Stimulated activated CD8-positive, alpha-beta memory T cell treated with anti-CD3 and anti-CD28 coated beads, Interleukin-12 subunit alpha, Interleukin-12 subunit beta, amount 100 ng/mL, for 4 hours (primary cell): ENCODE measurements around the gene POLR3K.

Source experiments
- DNase-seq: peaks from one replicate; pipeline ENCODE4 v3.0.0-alpha.2; 2020; ENCODE audit warnings: low read depth

Gene POLR3K

DNA sequence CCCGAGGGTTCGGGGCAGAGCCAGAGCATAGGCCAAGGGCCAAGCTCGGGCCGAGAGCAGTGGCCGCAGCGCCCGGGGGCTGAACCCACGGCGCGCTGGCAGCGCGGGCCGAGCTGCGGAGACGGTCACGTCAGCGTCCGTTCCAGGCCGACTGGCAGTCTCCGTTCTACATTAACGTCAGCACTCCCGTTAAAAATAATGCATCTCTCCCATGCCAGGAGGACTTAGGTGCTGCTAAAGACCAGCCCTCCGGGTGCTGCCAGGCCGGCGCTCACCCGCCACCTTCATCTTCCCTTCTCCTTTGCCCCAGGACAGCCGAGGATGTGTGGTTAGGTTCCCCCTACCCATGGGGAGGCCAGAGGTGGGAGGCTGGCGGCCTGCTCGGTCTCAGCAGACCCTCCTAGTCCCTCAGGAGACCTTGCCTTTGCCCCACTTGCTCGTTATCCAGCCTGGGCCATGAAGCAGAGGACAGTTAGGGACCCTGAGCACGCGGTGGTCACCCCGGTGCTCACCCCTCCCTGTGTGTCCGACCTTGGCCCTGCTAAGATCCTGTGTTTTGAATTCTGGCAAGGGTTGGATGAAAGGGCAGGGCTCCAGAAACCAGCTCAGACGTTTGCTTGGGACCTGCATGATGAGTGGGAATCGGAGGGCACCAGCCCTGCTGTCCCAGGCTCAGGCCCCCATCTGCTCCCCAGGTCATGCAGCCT is 25.2 kb upstream of the POLR3K start:
- no peak for DNase-seq

DNA sequence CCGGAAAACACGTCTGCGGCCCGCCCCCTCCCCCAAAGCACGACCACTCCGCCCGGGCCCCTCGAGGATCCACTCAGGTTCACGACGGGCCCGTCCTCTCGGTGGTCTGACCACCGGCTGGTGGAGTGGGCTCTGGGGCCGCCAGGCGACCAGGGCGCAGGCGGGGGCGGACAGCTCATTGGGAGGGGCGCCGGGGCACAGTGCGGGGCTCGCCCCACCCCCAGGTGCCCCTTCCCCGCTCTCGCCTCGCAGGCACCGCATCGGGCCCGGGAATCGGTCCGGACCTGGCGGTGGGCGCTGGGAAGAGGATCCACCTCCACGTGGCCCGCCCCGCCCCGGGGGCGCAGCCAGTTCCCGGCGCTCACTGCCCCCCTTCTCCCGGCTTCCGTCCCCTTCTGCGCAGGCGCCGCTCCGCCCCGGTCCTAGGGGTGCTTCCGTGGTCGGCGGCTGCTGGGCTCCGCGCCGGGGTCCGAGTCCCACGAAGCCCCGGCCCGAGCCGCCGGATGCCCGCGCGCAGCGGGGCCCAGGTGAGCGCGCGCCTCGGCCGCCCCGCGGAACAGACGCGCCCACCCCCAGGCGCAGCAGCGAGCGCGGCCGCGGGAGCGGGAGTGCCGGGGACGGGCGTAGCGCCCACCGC is 24.5 kb upstream of the POLR3K start, which contains the start of gene MPG:
Gene MPG, plus strand, starts transcription at position 419 of the 637 bp plus-strand sequence. Its CDS starts 85 bp downstream, at position 504.
- peak; percentile 74 for DNase-seq

GRCh38 chr16:77273-77806 is 23.9 kb upstream of the POLR3K start:
- DNase-seq = no peak

- DNase-seq = no peak
Observed at GRCh38 chr16:76535-77272, 23.3 kb upstream of the POLR3K start.

- no peak for DNase-seq
Observed at GRCh38 chr16:75580-76501, 22.4 kb upstream of the POLR3K start.

DNA sequence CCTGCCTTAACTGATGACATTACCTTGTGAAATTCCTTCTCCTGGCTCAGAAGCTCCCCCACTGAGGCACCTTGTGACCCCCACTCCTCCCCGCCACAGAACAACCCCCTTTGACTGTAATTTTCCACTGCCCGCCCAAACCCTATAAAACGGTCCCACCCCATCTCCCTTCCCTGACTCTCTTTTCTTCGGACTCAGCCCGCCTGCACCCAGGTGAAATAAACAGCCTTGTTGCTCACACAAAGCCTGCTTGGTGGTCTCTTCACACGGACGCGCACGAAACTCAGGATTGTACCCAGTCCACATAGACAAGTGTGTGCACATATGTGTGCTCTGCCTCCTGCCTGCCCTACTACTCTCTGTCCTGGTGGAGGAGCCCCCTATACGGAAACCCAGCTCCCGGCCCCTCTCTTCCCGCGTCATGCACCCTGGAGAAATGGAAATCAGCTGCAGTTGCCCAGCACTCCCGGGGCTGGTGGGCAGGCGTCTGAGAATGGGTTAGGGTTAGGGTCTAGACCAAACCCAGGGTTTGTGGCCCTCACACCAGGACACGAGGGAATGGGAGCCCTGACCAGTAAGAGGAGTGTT is 21.4 kb upstream of the POLR3K start:
- no peak for DNase-seq

- DNase-seq = no peak
Observed at GRCh38 chr16:74051-74746, 20.8 kb upstream of the POLR3K start.

DNA sequence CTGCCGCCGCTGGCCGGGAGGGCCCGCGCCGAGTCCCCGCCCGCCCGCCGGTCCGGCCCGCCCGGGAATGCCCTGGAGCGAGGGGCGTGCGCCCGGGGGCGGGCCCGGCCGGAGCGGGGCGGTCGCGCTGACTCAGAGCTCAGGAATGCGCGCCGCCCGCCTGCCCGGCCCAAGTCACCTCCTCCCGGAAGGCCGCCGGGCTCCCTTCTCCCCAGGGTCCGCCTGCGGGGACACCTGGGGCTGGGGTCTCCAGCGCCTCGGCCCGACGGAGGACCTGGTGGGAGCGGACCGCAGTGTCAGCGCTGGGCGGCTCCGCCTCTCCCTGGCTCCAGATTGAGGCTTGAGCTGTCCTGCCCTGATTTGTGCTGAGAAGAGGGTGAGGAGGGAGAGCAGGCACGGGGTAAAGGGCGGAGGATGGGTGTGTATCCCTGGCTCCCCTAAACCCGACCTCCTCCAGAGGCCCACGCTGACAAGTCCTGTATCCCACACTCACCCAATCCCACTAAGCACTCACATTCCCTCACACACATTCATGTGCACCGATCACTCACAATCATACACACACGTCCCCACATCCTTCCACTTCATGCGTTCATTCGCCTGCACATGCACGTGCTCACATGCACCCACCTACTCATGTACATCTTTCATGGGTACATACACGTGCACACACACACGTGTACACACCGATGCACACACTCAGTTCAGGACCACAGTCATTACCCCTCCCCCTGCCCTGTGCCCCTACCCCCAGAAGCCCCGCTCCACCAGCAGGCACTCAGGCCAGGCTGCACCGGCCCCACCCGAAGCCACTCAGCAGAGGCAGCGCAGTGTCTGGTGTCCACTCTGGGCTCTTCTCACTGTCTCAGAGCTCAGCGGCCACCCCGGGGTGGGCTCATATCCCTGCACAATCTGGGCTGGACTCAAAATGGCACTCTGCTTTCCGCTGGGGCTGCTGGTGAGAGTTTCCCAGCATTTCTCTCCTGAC is 19.4 kb upstream of the POLR3K start, which contains the start of gene RHBDF1:
Gene RHBDF1, minus strand, starts transcription at position 71 of the 988 bp plus-strand sequence. CDS start 7,616 bp downstream, outside the sequence.
- DNase-seq = no peak

DNA sequence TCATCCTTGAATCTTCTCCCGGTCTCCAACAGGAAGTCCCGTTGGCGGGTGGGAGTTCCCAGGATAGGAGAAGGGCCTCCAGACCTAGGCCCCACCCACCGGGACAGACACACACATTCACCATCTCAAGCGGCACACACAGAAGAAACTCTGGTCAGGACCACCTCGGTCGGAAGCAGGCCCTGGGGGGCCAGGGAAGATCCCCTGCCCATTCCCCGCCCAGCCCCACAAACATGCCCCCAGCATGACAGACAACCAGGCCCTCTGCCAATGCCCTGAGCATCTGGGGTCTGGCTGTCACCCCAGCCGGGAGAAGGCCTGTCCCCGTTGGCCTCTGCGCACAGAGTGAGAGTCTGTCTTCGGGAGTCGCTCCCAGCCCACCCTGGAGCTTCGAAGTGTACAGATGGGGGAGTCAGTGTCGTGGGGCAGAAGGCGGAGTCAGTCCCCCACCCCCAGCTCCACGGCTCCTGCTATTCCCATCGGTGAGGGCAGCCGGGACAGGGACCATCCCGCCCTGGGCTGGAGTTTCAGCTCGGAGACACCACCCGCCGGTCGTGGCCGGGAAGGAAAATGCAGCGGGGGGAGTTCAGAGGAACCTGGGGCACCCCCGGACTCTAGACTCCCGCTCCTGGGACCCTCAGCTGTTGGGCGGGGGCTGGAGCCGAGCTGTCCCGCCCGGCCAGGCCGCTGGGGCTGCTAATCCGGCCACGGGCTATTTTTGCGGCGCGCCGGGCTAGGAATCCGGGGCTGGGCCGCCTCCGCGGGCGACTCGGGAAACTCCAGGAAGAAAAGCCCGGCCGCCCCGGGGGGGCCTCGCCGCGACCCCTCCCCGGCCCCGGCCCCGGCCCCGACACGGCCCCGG is 18.4 kb upstream of the POLR3K start:
- no peak for DNase-seq

DNA sequence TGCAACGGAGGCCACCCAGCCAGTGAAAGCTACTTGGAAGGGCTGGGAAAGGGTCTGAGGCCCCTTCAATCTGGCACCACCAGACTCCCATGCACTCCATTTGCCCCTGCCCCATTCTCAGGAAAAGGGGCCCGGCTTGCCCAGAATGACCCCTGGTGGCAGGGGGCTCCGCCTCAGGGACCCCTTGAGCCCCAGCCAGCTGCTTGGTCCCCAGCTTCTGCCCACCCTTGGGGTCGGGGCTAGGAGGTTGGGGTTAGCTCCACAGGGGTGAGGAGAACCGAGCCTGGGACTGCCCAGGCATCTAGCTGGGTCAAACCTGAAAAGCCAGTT is 17.8 kb upstream of the POLR3K start:
- DNase-seq = no peak

GRCh38 chr16:69181-69580 is 15.8 kb upstream of the POLR3K start:
- DNase-seq = no peak

GRCh38 chr16:67884-68789 is 14.7 kb upstream of the POLR3K start:
- DNase-seq = no peak

- no peak for DNase-seq
Observed at GRCh38 chr16:67183-67791, 13.9 kb upstream of the POLR3K start.

GRCh38 chr16:66309-67182 is 13.1 kb upstream of the POLR3K start:
- DNase-seq = no peak

GRCh38 chr16:65745-66144 is 12.3 kb upstream of the POLR3K start:
- peak; percentile 68 for DNase-seq

GRCh38 chr16:64914-65255 is 11.5 kb upstream of the POLR3K start:
- no peak for DNase-seq
